GM18951 (cell line): Measurements from ENCODE around the gene AIFM2.
"Not testable (repeated sequence)": the region's sequence is repeated elsewhere in the genome, so short reads cannot be mapped to it uniquely, and the experiment has no call there.

ENCODE experiments used
- POLR2A ChIP-seq: IDR thresholded peaks from 4 replicates; pipeline ENCODE4 v1.6.1; 2011; ENCODE audit warnings: mild to moderate bottlenecking; ENCODE audit not compliant: insufficient read length, insufficient read depth; ENCODE audit errors: extremely low read depth
- in situ Hi-C: fragments of 300-500 bp; cut with MboI; formaldehyde crosslinking; loops from one replicate; pipeline ENCODE4 v1.12.0; 2022; ENCODE audit warnings: low sequenced_read_pairs, mixed read lengths, inconsistent platforms; ENCODE audit not compliant: unreplicated experiment

AIFM2 gene

DNA sequence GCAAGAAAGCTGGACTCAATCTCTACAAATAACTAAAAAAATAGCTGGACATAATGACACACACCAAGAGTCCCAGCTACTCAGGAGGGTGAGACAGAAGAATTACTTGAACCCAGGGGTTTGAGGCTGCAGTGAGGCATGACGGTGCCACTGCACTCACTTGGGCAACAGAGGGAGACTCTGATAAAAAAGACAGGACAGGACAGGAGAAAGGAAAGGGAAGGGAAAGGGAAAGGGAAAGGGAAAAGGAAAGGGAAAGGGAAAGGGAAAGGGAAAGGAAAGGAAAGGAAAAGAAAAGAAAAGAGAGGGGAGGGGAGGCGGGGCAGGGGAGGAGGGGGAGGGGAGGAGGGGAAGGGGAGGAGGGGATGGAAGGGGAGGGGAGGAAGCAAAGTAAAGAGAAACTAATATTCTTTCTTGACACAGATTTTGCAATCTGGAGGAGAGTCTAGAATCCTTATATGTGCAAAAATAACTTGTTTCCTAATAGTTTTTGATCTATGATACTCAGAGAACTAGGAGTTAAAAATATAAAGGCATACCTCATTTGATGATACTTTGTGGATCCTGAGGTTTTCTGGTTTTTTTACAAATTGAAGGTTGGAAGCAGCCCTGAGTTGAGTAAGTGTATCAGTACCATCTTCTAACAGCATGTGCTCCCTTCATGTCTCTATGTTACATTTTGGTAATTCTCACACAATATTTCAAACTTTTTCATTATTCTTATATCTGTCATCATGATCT lies 29.7 kb upstream of the AIFM2 start:
- in situ Hi-C loops = no loop called here
- no peak for TF ChIP-seq POLR2A

DNA sequence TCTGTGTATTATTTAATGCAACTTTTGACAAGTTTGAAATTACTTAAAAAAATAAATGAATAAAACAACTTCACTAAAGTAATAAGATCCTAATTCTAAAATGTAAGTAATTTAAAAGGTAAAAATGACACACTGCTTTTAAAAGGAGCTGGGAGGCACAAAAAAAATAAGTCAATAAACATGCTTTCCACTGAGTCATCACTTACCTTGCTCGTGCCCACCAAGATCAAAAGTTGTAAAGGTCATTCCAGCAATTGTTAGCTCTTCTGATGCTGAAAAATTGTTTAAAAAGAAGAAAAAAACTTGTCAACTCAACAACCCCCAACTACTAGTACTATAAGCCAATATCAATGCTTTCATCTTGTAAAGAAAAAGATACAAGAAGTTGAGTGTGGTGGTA lies 28.2 kb upstream of the AIFM2 start:
- in situ Hi-C loops = no loop called here
- TF ChIP-seq POLR2A = no peak

DNA sequence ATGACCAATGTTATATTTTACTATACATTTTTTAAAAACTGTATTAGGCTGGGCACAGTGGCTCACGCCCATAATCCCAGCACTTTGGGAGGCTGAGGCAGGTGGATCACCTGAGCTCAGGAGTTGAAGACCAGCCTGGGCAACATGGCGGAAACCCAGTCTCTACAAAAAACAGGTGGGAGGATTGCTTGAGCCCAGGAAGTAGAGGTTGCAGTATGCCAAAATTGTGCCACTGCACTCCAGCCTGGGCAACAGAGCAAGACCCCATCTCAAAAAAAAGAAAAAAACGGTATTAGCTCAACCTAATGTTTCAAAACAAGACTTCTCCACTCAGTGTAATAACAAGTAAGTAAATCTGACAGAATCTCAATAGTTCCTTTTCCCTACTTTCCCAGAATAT lies 26.7 kb upstream of the AIFM2 start:
- in situ Hi-C loops = not testable (repeated sequence)

DNA sequence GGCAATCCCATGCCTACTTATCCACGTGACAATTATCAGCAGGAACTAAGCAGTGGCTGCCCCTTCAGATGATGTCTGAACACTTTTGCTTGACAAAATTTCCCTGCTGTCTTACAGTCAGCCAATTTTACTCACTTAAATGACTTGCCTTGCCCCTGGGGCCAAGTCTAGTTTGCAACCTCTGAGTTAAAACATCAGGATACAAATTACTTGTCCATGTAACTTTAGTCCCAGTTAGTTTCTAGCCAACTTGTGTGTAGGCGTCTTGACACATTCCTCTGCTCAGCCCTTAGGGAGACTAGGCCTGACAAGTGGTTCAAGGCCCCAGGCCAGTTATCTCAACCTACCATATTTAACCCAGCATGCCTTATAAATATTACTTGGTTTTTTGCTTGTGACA lies 25.5 kb upstream of the AIFM2 start:
- in situ Hi-C loops = no loop called here

DNA sequence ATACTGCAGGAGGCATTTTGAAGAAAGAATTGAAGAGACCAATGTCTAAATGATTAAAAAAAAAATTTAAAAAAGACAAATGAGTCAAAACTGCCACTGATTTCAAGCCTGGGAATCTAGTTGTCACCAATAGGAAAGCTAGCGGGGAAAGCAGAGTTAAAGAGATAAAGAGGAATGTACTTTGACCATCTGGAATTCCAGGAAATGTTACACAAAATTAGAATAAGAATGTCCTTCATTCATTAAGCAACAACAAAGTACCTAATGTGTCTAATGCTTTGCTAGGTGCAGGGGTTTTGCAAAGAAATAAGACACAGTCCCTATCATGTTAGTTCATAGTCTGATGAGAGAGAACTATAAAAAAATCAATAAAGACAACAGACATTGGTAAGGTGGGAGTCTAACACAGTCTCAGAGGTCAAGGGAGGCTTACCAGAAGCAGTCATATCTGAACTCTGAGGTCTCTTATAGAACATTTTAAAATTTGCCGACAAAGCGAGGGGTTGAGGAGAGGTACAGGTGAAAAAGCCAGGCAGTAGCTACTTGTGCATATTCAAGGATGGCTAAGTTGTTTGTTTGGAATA lies 22.7 kb upstream of the AIFM2 start:
- TF ChIP-seq POLR2A = no peak
- in situ Hi-C loops = no loop called here

More for the DNA sequence above, 25.5 kb upstream of the AIFM2 start:
- TF ChIP-seq POLR2A = no peak

DNA sequence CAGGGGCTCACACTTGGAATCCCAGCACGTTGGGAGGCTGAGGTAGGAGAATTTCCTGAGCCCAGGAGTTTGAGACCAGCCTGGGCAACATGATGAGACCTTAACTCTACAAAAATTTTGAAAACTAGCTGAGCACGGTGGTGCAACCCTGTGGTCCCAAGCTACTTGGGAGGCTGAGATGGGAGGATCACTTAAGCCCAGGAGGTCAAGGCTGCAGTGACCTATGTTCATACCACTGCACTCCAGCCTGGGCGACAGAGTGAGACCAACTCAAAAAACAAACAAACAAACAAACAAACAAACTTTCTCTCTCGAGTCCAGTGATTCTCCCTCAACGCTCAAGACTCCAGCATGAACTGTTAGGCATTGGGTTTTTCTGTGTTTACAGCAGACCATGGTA lies 15.9 kb upstream of the AIFM2 start:
- TF ChIP-seq POLR2A = no peak

DNA sequence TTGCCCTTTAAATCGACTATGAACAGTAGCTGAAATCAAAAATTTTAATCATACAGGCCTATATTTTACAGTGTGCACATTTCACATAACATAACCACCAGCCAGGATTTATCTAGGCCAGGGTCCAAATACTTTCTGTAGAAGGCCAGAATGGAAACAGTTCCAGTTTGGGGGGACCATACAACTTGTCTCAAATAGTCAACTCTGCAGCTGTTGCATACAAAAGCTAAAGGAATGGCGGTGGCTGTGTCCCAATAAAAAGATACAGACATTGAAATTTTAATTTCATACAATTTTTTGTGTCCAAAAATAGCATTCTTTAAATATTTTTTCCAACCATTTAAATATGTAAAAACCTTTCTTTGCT lies 14.6 kb upstream of the AIFM2 start:
- in situ Hi-C loops = no loop called here
- TF ChIP-seq POLR2A = no peak

More for the DNA sequence above, 15.9 kb upstream of the AIFM2 start:
- in situ Hi-C loops = no loop called here

DNA sequence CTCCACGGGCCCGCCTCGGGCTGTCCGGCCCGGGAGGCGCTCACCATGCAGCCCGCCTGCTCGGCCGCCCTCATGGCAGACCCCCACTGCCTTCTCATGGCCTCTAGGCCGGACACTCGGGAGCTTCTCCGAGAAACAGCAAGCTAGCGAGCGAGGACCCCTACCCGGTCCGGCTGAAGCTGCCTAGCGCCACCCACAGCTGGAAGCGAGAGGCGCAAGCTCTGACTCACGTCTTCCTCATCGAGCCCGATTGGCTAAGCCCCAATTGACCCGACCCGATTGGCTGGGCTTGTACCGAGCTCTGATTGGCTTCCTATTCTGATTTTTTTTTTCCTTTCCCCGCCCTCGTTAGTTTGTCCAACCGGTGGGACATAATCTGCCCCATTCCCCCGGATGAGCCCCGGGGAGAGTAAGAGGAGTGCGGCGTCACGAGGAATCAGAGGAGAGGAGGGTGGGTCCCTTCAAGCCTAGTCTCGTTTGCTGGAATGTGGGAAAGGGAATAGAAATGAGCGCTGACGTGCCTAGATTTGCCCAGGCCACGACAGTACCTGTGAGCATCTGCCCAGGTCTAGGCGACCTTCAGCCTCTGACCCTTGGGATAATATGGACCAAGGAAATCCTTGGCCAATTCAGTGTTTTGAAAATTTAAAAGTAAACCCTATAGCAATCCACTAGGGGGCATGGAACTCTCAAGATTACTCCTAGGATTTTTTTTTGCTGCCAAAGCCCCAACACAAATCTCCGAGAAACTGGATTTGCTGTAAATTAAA lies 14.0 kb upstream of the AIFM2 start, which contains the start of gene TYSND1:
TSS of gene TYSND1 (minus strand) at position 212 of the 770 bp plus-strand sequence. CDS start at position 98, 114 bp downstream.
- peak; percentile 79 for TF ChIP-seq POLR2A
- in situ Hi-C loops = no loop called here

DNA sequence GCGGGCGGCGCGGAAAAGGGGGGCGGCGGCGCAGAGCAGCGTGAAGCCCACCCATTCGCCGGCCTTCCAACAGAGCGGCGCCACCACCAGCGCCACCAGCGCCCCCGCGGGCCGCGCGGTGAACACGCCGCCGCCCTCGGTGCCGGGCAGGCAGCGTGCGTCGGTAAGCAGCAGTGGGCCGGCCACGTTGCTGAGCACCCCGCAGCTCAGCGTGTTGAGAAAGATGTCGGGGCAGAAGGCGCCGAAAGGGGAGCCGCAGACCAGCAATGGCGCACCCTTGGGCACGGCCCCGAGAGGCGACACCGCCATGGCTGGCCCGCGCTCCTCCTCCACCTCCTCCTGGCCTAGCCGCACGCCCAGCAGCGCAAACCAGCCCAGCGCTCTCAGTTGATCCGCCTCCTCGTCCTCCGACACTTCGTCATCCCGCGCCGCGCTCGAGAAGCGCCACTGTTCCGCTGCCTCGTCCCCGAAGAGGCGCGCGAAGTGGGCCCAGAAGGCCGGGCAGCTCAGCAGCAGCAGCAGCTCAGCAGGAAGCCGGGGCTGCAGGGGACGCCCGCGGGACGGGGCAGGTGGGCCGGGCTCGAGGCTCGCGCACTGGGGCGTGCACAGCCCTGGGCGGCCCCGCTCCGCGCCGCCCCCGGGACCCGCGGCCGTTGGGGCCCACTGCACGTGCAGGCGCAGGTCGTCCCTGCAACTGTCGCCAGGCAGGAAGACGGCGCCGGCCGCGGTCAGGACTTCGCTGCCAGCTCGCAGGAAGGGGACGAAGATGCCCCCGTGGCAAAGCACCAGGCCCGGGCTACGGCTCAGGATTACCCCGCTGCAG lies 13.3 kb upstream of the AIFM2 start:
- TF ChIP-seq POLR2A = peak; percentile 47
- in situ Hi-C loops = no loop called here

DNA sequence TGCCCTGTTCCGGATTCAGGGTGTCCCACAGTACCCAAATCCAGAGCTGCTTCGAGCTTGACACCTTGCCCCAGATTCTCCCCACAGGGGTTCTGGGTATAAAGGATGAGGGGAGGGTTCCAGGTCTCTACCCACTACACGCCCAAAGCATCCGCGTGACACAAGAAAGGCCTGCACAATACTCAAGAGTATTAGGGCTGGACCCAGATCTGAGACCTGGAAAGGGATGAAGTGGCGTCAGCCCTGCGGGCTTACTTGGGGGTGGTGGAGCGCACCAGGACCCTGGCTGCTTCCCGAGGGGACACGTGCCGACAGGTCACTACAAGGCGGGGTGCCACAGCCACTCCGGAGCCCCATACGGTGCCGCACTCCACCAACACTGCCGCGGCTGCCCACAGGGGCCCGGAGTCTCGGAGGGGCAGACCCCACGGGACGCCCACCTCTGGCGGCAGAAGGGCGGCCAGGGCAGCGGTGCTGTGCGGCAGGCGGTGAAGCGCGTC lies 12.6 kb upstream of the AIFM2 start:
- in situ Hi-C loops = no loop called here
- TF ChIP-seq POLR2A = no peak

DNA sequence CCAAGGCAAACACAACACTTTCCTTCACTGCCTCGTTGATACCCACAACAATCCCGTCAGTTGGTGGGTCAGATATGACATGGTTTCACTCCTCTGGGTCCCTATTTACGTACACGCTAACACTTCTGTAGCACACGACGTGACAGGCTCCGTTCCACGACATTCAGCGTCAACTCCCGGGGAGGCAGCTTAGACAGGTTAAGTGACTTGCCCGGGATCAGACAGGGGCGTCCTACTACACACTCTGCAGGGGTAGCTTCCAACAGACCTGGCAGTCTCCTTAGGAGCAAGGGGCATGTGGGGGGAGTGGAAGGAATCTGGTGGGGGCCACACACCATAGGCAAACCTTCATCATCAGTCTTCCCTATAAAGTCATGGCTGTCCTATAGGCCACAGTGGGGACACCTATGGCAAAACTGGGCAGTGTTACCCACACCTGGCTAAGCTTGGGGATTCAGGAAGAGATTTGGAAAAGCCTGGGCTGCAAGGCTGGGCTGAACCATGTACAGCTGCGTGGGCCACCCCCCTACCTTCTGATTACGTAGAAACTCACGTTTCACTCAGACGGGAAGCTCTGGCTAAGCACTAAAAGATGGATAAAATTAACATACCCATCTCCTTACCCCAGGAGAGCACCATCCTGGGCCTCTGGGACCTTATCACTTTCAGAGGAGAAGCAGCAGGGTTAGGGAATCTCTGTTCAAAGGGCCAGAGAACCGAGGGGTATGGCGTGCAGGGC lies 11.9 kb upstream of the AIFM2 start:
- TF ChIP-seq POLR2A = no peak
- in situ Hi-C loops = no loop called here

DNA sequence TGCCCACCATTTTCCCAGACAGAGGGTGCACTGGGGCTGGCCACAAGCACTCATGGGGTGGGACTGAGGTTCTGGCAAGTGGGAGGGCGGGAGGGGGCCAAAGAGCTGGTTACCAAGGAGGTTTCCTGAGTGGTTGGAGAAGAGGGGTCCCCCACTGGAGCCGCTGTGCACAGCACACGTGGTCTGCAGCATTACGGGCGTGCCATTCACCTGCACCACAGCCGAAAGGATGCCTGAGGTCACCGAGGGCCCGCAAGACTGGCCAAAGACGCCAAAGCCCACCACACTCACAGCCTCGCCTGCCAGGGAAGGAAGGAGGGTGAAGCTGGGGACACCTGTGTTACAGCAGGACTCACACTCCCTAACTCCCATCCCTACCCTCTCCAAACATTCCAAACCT lies 9.9 kb upstream of the AIFM2 start:
- in situ Hi-C loops = no loop called here
- no peak for TF ChIP-seq POLR2A
